HG02678 (cell line): ENCODE data around the gene PMEPA1.

Source experiments
- ATAC-seq: cut with Tn5 transposase; IDR thresholded peaks from one replicate; pipeline ENCODE4 v1.9.1; 2021; ENCODE audit warnings: mild to moderate bottlenecking, moderate library complexity; ENCODE audit not compliant: unreplicated experiment

Gene PMEPA1

GRCh38 chr20:57612916-57613315 lies 96.9 kb downstream of the PMEPA1 start:
- ATAC-seq = no peak

- ATAC-seq = no peak
Measured at GRCh38 chr20:57612436-57612835, 97.4 kb downstream of the PMEPA1 start.

- ATAC-seq = no peak
Measured at GRCh38 chr20:57611586-57612311, 98.1 kb downstream of the PMEPA1 start.

- ATAC-seq = no peak
Measured at GRCh38 chr20:57610261-57610952, 99.4 kb downstream of the PMEPA1 start.

- no peak for ATAC-seq
Measured at GRCh38 chr20:57609842-57610167, 100.0 kb downstream of the PMEPA1 start.

- ATAC-seq = no peak
Measured at GRCh38 chr20:57609086-57609841, 100.6 kb downstream of the PMEPA1 start.

GRCh38 chr20:57608516-57608915 lies 101.3 kb downstream of the PMEPA1 start:
- ATAC-seq = no peak

GRCh38 chr20:57605878-57606277 lies 103.9 kb downstream of the PMEPA1 start:
- ATAC-seq = no peak

- no peak for ATAC-seq
Measured at GRCh38 chr20:57605045-57605444, 104.8 kb downstream of the PMEPA1 start.

GRCh38 chr20:57603120-57603519 lies 106.7 kb downstream of the PMEPA1 start:
- no peak for ATAC-seq

GRCh38 chr20:57601737-57602136 lies 108.1 kb downstream of the PMEPA1 start:
- no peak for ATAC-seq

GRCh38 chr20:57601211-57601570 lies 108.6 kb downstream of the PMEPA1 start:
- no peak for ATAC-seq

- ATAC-seq = peak; percentile 43
Measured at GRCh38 chr20:57600320-57601210, 109.2 kb downstream of the PMEPA1 start.

- no peak for ATAC-seq
Measured at GRCh38 chr20:57598491-57598890, 111.3 kb downstream of the PMEPA1 start.
